ENCODE measurements around the gene GRM8.

Gene GRM8

DNA sequence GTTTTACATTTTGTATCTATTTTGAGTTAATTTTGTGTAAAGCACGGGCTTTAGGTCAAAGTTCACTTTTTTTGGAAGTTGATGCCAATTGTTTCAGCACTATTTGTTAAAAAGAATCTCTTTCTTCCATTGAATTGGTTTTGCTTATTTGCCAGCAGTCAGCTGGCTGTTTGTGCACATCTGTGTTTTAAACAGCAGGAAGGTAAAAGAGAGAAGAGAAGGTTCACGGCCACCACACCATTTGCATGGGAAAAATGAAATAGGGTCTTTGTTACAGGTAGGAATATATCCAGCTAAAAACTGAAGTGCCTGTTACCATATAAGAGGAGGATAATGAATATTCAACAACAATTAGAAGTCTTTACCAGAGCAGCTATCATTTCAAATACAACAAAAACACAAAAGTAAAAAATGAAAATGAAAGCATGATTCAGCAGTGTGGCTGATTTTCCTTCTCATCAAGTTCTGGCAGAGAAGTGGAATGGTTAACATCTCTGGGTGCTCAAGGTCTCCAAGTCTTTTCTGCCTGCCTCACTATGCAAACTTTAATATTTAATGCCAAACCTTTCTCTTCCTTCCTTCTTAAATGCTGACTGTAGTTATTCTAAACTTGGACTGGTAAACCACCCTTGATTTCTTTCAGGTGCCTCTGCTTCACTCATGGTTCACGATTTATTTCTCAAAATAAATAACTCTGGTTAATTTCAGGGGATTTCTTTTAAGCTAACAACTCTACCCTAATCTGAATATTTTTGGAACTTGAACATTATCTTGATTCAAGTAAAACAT is 841.5 kb downstream of the GRM8 start:
- no peak for DNase-seq

DNA sequence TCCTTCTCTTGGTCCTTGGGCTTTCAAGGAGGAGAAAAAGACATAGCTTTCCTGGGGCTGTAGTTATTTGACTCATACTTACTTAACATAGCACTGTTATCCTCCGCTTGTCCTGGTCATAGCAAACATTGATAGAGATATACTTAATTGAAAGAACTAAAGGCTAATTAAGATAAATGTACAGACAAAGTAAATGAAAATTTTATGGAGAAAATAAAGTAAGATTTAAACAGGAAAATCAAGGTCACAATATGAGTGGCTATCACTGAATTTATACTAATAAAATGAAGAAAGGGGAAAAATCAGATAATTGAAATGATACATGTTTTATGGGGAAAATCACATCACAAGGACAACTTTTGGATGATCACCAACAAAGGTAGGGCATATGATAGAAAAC is 849.7 kb downstream of the GRM8 start:
- no peak for DNase-seq

DNA sequence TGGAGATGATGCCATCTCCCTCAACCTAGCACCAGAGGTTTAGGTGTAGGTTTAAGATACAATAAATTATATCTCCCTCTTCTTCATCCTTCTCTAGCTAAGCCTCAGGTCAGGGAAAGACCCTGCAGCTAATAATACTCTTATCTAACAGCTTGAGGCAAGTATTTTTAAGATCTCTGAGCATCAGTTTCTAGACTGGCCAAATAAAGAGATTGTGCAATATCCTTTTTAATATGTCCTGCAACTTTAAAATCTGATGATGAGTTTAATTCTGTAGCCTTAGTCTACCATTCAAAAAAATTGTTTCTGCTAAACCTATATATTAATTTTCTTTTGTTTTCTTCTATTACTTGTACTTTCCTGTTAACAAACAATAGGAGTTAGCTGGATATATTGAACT is 850.8 kb downstream of the GRM8 start:
- DNase-seq: no peak

DNA sequence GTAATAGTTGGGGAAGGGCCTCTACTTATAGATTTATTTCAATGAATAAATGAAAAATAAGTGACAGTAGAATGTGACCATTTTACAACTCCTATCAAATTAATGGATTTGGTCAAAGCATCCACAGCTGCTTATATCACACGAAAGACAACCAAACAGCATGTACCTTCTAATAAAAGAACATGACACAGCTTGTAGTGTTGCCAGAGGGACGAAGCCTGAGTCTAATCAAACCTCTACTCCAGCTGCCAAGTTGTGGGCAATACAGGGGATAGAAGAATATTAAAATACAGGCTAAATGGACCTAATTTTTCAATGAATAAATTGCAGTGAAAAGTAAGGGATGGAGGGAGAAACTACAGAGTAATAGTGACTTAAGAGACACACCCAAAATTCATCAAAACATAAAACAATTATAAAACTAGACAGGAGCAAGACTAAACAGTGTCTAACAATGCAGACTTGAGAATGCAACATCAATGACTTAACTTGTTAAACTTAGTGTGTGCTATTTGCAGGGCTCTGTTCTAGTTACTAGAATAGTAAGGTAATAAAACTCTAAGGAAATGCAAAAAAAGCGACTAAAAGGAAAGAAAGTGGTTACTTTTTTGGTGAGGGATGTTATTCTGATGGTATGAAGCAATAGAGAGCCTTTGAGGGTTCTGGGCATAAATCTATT is 853.8 kb downstream of the GRM8 start:
- DNase-seq: no peak

DNA sequence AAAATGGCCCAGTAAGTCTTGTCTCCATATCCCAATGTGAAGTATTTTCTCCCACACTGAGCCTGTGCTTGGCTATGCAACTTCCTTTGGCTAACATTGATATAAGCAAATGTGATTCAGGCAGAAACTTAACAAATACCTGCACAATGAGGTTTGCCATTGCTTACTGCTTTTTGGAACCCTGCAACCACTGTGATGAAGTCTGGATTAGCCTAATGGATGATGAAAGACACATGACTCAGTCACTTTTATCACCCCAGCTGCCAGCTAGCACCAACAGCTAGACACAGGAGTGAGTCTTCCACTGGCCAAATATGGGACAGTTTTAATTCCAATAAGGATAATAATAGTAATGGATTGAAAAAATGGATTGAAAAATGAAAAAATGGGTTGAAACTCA is 854.5 kb downstream of the GRM8 start:
- DNase-seq: no peak

DNA sequence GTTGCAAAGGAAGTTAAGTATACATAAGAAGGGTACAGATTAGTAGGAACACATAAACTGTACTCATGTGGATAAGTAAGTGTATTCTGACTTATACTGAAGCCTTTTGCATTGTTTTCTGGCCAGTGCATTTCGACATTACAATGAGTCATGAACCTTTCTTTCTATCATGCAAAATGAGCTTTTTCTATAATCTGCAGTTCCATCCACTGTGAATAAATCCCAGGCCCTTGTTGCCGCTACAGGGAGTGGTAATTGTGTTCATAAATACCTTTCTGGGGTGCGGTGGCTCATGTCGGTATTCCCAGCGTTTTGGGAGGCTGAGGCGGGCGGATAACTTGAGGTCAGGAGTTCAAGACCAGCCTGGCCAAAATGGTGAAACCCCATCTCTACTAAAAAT is 858.3 kb downstream of the GRM8 start:
- no peak for DNase-seq

All from NCI-H345 (cell line).